GM12892 (cell line): Measurements from ENCODE around the gene PLCH1.

Source experiments
- POLR2A ChIP-seq: IDR thresholded peaks from 2 replicates; pipeline ENCODE4 v1.6.1; 2011; ENCODE audit warnings: low read depth, low read length, control low read depth
- POLR2AphosphoS5 ChIP-seq: IDR thresholded peaks from 2 replicates; pipeline ENCODE4 v1.6.1; 2011; ENCODE audit warnings: low read depth, low read length, control low read depth
- TAF1 ChIP-seq: IDR thresholded peaks from 2 replicates; pipeline ENCODE4 v1.6.1; 2011; ENCODE audit warnings: low read depth, mild to moderate bottlenecking, control low read depth, low read length, borderline replicate concordance

DNA sequence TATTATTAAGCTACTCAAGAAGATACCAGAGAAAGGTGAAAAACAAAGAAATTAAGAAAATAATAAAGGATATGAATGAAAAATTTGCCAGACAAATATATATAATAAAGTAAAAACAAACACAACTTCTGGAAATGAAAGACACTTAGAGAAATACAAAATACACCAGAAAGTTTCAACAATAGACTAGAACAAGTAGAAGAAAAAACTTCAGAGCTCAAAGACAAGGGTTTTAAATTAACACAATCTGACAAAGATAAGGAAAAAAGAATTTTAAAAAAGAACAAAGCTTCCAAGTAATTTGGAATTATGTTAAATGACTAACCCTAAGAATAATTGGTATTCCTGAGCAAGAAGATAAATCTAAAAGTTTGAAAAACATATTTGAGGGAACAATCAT, 135.3 kb downstream of the PLCH1 start:
- TF ChIP-seq POLR2A: no peak
- TF ChIP-seq POLR2AphosphoS5: no peak
- TF ChIP-seq TAF1: no peak
